Midbrain (tissue), 1 donor: ENCODE measurements around the gene TM4SF1.

Experiments
- DNase-seq: peaks from one replicate; lab custom pipeline; 2025; lab: John Stamatoyannopoulos, UW

TM4SF1 gene

DNA sequence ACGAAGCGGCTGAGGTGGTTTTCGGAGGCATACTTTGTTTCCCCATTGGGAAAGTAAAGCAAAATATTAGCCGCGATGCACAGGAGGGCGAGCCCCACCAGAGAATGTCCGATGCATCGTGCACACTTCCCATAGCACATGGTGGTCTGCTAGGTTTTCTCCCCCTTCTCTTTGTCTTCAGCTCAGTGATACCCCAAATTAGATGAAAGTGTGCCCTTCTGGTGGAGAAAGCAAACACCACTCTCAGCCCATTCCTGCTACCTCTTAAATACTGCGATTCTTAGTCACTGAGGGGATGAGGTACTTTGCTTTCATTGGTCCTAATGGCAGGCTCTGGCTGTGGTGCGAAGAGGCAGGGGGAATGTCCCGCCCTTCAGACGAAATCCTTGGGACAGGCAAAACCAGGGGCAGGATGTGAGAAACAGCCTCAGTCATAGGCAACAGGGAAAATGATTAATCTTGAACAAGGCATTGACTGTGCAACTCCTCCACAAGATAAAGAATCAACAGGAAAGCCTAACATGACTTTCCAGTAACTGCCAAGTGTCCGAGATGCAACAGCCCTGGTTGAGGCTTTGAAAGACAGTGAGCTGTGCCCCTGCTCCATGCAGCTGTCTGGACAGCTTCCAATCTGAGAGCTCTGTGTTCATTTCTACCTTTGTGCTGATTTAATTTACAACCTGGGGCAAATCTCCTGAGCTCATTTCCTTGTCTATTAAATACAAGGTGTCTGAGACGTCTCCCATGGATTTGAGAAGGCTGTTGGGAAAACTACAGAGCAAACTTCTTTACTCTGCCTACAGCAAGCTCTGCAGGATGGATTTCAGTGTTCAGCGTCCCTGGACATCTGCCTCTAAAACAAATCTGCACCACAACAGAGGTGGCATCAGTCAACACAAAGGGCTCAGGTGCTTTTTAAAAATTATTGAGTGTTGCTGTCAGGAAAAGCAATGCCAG is at the start of gene TM4SF1:
Gene TM4SF1, minus strand, starts transcription at position 242 of the 957 bp plus-strand sequence. Its CDS starts 102 bp downstream, at position 140.
- DNase-seq: no peak

GRCh38 chr3:149426325-149426724 is 48.9 kb upstream of the TM4SF1 start:
- no peak for DNase-seq

DNA sequence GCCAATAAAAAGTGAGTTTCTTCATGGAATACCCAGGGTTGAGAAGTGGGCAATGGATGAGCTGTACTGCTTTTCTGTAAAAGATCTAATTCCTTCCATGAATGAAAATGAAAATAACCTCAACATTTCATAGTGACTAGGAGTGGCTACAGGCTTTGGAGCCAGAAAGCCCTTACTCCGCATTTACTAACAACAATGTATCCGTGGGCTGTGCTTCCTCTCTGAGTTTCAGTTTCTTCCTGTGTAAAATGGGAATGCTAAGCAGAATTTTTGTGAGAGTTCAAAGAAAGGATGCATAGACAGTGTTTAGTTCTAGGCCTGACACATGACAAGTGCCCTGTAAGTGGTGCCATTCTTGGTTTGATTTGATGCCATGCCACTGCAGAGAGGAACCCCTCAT is 47.5 kb upstream of the TM4SF1 start:
- no peak for DNase-seq

DNA sequence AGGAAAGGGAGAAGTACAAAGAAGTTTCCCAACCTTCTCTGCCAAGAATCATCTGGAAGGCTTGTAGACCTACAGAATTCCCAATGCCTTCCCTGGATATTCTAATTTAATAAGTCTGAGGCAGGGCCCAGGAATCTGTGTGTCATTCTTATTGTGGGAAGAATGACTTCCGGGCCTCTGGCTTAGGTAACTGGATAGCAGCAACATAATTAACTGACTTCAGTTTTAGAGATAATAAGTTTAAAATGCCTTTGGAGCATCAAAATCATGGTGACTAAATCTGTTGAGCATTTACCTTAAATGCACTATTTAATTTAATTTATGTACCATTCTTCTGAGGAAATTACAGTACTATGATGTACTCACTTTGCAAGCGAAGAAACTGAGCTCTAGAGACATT is 44.3 kb upstream of the TM4SF1 start:
- DNase-seq: no peak

GRCh38 chr3:149419816-149420215 is 42.4 kb upstream of the TM4SF1 start:
- no peak for DNase-seq

- no peak for DNase-seq
Measured at GRCh38 chr3:149417727-149418126, 40.3 kb upstream of the TM4SF1 start.

DNA sequence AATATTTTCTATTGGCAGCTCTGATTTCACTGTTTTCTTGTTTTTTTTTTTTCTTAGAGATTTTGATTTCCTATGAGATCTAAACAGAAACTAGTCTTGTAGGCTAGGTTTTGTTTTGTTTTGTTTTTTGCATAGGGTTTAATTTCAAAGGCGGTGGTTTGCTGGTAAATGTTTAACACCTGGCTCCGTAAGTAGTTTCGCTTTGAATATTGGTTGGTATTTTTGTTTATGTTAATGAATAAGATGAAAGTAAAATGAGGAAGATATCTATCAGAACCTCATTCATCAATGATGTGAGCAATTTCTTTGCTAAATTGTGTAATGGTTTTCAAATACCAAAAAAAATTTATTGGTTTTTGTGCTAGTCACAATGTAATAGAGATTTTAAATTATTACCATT is 39.7 kb upstream of the TM4SF1 start:
- no peak for DNase-seq

- DNase-seq: no peak
Measured at GRCh38 chr3:149415484-149415883, 38.0 kb upstream of the TM4SF1 start.

DNA sequence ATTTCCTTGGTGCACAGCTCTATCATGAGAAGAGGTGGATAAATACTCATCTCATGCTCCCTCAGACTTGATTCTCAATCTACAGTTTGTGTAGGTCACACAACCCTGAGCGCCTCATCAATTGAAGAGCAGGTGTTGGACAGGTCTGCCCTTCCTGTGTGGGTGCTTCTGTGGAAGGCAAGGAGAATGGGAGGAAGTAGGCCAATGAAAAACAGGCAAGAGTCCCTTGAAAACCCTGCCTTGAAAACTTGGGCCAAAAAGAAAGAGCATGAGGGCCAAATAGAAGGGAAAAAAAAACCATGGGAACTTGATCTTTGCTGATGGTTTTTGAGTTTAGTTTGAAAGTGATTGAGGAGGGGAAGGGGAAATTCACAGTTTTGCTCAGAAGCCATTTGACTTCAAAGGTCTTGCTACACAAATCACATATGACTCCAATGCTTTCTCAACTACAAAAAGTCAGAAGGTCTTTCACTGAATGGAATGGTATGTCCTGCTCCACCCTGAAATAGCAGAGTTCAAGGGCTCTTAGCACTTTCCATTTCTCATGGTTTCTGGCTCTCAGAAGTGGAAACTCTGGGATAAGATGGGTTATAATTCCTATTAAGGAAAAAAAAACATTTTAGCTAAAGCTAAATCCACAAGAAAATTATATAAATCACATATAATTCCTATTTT is 37.2 kb upstream of the TM4SF1 start:
- no peak for DNase-seq

DNA sequence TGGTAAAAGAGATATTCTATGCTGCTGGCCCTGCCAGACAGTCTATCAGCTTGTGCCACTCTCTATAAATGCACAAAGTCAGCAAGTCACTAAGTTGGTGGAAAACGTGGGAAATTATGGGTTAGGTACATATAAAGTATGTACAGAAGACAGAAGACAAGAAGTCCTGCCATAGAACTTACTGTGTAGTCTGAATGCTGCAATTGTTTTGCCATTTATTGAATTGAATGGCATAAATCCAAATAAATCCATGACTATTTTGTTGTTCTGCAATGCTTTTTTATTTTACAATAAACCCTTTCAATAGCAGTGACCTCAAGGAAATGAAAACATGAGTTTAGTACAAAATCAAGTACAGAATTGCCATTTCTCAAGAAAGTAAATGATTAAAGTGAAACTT is 34.1 kb upstream of the TM4SF1 start:
- peak; percentile 3 for DNase-seq

GRCh38 chr3:149409351-149409750 is 31.9 kb upstream of the TM4SF1 start:
- DNase-seq: no peak

DNA sequence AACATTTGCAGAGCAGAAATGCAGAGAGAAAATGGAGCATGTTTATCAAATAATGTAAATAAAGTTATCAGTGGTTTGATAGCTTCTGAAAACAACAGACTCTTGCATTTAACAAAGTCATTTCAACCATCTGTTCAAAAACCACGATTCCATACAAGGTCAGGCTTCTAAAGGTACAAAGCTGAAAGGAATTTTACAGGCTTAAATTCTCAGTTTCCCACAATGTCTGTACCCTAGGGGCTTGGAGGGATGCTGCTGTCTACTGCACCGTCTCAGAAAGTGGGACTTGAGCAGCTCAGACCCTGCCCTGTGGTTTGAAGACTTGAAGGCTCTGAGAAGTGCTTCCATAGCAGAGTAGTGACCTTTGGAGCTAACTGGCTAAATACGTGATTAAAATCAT is 30.4 kb upstream of the TM4SF1 start:
- no peak for DNase-seq

DNA sequence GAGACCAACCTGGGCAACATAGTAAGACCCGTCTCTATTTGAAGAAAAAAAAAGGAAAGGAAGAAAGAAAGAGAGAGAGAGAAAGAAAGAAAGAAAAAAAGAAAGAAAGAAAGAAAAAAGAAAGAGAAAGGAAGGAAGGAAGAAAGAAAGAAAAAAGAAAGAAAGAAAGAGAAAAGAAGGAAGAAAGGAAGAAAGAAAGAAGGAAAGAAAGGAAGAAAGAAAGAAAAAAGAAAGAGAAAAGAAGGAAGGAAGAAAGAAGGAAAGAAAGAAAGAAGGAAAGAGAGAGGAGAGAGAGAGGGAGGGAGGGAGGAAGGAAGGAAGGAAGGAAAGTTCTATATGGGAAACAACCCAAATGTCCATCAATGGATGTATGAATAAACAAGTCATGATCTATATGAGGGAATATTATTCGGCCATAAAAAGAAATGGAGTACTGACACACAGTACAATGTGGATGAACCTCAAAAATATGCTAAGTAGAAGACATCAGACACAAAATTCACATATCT is 28.8 kb upstream of the TM4SF1 start:
- no peak for DNase-seq

DNA sequence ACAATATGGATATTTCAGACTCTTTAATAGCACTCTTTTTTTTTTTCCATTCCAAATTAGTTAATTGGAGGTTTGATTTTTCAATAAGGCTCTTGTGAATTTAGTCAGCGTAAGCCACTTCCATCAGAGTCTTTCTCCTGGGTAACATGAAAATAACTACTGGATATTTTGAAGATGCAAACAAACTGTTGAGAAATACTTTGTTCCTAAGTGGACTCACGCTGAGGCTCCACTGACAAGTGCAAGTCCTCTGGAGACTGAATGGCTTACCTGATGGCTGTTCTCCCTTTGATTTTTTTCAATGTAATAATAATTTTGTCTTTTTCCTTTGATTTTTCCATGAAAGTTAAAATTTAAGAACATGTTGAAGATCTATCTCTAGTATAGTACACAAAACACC is 26.0 kb upstream of the TM4SF1 start:
- no peak for DNase-seq

DNA sequence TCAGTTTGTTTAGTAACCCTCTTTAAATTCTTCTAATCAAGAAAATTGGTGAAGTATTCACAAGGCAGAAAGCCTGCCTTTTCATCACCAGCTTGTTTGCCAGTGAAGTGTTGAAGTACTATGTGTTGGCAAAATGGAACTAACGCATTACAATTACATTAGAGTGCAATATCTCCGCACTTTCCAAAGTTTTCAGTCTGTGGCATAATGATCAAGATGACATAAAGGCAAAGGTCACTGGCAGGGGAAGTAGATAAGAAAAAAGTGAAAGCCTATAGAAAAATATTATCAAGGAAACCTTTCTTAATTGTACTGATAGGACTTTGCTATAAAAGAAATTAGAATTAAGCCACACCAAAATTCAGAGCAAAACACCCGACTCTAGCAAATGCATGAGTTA is 25.0 kb upstream of the TM4SF1 start:
- no peak for DNase-seq

DNA sequence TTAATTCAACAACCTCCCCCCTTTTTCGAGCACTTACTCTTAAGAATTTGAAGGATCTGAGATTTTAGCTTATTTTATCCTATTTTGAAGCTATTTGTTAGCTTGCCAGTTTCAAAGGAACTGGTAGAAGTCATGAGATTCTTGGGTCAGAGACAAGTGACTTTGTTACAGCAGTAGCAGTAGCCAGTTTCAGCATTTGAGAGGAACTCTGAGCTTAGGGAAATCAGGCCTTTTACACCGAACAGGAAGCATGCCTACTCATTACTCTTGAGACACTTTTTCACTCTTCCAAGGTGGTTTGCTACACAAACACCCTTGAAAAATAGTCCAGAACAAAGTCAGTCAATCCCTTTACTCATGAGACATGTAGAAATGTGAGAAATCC is 24.5 kb upstream of the TM4SF1 start:
- DNase-seq: no peak

GRCh38 chr3:149401212-149401925 is 23.9 kb upstream of the TM4SF1 start:
- no peak for DNase-seq

DNA sequence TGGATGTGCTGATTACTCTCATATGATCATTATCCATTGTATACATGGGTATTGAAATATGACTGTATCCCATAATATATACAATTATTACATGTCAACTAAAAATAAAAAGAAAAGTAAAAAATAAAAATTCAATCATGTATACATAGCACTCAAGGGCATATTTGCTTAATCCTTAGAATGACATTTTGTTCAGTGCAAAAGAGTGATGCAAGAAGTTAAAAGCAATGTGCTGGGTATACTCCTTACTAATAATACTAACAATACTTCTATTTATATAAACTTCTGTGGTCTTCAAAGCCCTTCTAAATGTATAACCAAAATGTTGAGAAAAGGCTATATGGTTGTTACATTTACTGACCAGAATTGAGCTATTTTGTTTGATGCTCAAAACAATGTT is 23.2 kb upstream of the TM4SF1 start:
- no peak for DNase-seq

DNA sequence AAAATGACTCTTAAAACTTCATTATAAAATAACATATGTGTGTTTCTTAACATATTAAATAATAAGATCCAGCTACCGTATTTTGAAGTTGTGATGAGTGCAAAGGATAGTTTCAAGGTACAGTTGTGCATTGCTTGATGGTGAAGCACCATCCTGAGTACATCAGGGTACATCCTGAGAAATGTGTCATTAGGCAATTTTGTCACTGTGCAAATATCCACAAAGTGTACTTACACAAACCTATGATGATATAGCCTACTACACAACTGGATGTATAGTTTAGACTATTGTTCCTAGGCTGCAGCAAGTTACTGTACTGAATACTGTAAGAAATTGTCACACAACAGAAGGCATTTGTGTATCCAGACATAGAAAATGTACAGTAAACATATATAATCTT is 20.8 kb upstream of the TM4SF1 start:
- DNase-seq: no peak

- no peak for DNase-seq
Measured at GRCh38 chr3:149397528-149397927, 20.1 kb upstream of the TM4SF1 start.

- no peak for DNase-seq
Measured at GRCh38 chr3:149396476-149396875, 19.0 kb upstream of the TM4SF1 start.
